Measurements from ENCODE around the gene BEND5.

The BEND5 gene, protein sequence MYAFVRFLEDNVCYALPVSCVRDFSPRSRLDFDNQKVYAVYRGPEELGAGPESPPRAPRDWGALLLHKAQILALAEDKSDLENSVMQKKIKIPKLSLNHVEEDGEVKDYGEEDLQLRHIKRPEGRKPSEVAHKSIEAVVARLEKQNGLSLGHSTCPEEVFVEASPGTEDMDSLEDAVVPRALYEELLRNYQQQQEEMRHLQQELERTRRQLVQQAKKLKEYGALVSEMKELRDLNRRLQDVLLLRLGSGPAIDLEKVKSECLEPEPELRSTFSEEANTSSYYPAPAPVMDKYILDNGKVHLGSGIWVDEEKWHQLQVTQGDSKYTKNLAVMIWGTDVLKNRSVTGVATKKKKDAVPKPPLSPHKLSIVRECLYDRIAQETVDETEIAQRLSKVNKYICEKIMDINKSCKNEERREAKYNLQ

DNA sequence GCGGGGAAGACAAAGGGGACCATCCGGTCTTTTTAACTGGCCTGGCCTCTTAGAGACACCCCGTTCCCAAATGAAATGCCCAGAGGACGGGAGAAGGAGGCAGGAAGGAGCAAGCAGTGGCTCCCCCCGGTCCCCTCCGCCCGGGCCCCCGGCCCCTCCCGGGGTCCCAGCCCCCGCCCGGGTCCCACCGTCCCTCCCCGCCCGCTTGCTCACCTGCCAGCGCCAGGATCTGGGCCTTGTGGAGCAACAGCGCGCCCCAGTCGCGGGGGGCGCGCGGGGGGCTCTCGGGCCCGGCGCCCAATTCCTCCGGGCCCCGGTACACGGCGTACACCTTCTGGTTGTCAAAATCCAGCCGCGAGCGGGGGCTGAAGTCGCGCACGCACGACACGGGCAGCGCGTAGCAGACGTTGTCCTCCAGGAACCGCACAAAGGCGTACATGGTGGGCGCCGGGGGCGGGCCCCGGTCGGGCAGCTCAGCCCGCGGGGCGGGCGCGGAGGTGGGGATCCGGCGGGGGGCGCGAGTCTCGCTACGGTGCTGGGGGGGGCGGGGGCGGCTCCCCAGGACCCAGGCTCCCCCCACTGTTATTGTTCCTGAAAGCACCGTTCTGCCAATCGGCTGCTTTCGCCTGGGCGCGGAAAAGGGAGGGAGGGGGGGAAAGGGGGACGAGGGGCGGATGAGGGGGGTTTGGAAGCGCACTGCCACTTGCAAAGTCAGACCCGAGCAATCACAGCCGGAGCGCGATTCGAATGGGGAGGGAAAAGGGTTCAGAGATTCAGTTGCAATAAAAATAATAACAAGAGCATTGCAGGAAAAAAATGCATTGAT lies at the start of gene BEND5:
Gene BEND5 (minus strand): TSS at position 499 of the 826 bp plus-strand sequence. CDS start 60 bp downstream, at position 439.
- DNase-seq = peak; percentile 78

DNA sequence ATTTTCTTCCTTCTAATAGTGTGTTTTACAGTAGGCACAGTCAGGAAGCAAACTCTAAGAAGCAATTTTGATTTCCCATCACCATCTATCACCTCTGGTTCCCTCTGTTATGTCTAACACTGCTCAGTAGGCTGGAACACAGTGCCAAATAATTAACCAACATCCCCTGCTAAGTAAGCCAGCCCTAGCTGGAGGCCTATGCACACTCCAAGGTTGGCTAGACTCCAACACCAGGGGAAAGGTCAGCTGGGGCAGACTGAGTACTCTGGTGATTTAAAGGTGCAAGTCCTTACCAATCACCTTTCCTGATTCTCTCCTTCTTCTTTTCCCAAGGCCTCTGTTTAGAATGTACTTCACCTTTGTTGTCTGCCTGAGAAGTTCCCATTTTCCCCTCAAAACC lies 46.5 kb upstream of the BEND5 start:
- no peak for DNase-seq

DNA sequence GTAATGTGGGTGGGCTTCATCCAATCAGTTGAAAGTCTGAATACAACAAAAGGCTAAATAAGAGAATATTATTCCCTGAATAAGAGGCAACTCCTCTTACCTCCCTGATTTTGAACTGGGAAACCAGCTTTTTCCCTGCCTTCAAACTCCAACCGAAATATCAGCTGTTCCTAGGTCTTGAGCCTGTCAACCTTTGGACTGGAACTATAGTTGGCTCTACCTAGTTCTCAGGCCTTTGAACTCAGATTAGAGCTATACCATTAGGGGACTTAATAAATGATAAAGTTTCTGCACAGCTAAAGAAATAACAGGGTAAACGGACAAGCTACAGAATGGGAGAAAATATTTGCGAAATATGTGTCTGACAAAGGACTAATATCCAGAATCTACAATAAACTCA lies 43.8 kb upstream of the BEND5 start:
- DNase-seq = no peak

DNA sequence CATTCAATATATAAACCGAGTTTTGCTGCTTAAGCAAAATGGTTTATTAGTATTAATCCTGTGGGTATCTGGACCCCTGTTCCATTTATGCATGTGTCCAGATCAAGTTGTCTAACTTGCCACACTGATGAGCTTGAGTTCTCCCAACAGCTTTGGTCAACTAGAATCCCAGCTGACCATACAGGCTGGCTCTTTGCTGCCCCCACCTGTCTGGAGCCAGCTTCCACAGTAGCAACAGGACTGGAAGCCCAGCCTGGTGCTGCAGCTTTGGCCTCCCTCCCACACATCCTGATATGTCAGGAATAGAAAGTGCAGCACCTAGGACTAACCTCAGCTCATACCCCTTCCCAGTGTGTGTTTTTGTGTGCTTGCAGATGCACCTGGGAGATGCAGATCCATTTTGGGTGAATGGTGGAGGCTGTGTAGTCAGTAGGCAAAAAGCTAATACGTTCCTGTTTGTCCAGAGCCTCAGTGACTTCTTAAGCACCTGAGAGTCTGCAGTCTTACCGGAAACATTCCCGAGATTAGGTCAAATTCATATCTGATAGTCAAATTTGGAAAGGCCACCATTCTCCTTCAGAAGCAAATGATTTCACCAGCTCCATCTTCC lies 40.9 kb upstream of the BEND5 start:
- DNase-seq = peak; percentile 44

DNA sequence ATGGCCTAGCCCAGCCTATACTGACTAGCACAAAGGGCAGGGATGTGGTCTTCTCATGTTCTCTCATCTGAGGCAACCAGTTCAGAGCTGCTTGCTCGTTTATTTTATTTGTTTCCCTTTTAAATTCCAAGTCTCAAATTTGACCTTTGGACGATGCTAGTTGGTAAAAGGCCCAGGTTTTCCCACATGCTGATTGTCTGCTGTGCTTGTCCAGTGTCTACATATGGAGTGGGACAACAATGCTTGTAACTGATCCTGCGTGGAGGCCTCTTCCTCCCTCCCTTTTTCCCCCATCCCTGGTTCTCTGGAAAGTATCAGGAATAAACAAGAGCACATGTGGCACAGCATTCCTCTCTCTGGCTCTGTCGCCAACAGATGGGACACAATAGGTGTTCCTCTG lies 34.0 kb upstream of the BEND5 start:
- no peak for DNase-seq

DNA sequence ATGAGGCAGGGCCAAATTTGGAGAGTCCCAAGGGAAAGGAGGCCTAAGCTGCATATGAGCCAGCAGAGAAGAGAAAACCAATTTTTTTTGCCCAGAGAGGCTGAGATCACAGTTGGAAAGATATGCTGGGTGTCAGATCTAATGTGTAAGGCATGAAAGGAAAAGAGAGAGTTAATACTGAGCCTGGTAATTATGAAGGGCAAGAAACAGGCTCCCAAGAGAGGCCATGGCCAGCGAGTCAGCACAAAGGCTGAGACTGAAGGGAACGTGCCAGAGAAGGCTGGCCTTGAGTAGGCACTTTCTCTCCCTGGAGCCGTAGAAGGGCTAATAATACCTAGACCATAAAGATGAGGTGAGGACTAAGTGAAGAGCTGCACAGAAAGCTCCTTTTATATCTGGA lies 31.8 kb upstream of the BEND5 start:
- no peak for DNase-seq

DNA sequence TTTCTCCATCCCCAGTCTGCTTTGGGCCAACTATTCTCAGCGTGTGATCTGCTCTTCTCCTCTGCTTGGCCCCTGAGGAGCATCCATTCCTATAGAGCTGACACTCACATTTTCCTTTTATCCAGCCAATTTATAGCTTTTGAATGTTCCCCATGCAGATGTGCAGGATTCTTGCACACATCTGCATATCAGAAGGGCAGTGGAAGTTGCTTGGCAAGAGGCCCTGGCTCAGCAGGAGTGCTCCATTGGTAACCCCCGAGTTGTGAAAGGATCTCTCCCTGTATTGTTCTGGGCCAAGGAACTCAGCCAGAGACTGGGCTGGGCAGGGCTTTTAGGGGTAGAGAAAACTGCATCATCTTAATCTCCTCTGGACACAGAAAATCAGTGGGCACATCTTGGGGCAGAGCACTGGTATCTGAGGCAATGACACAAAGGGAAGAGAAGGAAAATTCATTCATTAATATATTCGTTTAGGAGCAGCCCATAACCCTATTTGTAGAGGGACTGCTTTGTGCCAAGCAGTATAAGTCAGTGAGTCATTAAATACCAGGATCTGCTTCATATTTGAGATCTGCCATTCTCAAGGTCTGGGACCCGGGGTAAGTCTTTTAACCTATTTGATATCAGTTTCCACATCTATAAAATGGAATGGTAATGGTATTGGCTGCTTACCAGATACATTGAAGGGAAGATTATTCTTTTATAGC lies 31.0 kb upstream of the BEND5 start:
- DNase-seq = no peak

DNA sequence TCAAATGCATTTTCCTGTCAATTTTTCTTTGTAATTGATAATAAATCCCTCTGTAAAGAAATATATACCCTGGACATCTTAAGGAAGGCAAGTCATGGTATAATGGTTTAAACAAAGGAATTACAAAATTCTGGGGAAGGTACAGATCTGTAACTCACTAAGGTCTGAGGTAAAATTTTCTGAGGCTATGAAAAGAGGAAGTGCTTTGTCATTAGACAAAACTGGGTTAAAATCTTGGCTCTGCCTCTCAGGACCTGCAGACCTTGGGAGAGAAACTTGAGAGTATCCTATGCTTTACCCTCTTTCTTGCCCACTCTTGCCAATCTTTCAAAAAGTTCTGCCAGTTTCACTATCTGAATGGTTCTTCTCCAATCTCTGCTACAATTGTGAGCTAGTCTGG lies 26.8 kb upstream of the BEND5 start:
- no peak for DNase-seq

DNA sequence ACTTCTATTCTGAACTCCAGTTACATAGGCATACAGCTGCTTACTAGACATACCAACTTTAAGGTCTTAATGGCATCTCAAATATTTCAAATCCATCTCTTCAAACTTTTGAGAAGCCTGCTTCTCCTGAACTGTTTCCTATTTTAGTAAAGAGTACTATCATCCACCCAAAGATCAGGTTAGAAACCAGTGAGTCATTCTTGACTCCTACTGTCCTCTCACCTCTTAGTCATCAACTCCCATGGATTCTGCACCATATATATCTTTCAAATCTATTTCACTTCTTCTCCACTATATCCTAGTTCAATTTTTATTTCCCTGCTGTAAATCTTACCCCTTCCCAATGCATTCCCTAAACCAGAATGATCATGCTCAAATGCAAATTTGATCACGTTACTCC lies 18.1 kb upstream of the BEND5 start:
- peak; percentile 23 for DNase-seq

DNA sequence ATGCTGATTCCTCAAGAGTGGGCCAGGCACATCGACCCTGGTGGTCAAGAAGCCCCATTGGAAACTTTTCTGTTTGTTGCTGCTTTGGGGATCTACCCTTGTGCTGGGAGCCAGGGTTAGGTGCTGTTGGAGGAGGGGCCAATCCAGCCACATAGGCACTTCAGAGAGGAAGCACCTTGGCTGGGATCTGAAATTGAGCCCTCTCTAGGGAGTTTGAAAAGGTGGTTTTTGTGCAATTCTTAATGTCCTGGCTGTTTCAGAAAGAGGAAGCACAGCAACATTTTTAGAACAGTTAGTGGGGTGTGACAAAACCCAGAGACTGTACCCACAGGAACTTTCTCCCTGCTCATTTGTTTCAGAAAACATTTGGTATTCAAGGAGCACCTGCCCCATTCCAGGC lies 17.2 kb upstream of the BEND5 start:
- DNase-seq = no peak

DNA sequence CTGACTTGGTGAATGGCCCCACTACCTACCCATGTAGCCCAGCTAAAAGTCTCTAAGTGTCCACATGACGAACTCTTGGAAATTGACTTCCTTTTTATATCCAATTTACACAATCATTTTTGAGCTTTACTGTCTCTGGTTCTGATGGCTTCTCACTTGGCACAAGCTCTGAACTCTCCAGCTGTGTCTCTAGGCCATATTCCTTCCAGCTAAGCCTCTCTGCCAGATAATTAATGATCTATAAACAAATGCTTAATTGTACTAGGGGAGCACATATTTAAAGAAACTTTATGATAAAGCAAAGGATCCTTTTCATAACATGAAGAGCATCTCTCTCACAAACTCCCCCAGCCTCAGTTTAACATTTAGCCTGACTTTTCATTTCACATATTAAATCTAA lies 16.3 kb upstream of the BEND5 start:
- DNase-seq = no peak

DNA sequence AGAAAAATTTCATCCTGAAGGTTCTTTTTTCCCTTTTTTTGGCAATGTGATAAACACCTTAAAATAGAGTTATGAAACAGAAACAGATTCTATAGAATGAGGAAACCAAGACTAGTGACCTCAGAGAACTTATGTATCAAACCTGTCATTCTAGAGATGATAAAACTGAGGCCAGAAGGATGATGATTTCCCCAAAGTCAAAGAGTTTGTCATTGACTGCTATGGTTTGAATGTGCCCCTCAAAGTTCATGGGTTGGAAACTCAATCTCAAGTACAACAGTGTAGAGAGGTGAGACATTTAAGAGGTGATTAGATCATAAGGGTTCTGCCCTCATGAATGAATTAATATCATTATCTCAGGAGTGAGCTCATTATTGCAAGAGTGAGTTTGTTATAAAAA lies 13.7 kb upstream of the BEND5 start:
- no peak for DNase-seq

DNA sequence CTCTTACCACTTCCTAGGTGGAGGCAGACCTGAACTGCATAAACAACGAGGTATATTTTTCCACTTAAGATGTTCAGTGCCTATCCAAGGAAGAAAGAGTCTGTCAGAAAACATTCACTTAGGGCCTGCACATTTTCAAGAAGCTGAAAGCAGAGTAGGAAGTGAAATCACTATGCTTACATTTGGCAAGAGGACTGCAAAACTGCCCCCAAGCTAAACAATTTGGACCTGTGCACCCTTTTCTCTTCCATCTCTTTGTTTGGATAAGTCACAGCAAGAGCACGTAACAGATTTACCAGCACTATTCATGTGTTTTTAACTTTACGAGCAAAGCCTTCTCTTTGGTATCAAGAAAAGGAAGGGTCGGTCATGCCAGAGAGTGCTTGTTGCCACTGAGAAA lies 13.2 kb upstream of the BEND5 start:
- DNase-seq = no peak

DNA sequence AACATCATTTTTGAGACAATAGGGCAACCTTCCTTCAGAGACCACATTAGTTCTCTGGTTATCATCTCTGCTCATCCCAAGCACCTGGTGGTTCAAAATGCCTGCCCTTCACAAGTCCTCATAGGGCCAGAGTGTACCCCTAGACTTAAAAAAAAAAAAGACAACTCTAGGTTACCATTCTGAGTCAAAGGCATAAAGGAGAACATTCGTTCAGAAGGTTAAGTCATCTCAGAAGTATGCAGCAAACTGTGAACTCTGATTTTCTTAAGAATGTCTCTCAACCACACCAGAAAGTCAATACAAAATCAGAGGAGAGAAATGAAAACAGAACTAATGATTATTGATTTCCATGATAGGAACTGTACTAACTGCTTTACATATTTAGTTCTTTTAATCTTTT lies 9.2 kb upstream of the BEND5 start:
- no peak for DNase-seq

DNA sequence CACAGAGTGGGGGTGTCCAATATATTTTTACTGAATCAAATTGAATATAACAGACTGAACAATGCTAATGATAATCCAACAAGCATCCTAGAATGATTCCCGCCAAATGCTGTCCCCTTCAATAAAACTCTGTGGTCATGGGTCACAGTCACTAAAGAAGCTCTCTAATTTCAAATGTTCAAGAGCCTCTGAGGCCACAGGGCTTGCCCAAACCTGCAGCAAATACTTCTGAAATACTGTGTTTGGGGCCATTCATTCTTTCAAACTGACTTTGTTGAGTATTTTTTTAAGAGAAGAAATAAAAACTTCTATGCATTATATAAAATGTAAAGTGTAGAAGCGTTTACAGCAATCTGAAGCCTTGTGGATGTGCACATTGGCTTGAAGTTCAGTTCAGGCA lies 7.6 kb upstream of the BEND5 start:
- DNase-seq = no peak

DNA sequence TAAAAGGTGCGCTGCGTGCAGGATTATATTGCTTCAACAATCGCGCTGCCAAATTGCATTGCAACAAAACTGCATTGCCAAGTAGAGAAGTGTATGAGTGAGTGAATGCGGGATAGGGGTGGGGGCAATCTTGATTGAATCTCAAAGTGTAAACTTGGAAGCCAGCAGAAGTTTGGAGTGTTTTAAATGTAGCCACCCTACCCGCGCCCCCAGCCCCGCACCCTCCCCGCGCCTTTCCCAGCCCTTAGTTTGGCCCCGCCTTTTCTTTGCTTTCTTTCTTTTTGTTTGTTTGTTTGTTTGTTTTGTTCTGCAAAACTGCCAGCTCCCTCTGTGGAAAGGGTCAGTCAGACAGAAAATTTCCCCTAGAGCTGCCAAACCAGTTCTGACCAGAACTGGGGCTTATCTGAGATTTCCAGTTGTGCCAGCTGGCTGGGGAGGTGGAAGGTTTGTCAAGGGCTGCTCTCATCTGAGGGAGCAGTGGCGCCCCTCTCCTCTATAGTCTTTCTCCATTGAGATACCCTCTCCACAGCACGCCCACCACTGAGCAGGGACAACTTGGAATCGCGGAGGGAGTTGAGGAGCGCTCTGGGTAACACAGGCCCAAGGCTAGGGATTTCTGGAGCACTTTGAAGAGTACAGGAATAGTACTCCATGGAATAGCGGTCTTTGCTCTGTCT lies 666 bp upstream of the BEND5 start:
- DNase-seq = no peak

DNA sequence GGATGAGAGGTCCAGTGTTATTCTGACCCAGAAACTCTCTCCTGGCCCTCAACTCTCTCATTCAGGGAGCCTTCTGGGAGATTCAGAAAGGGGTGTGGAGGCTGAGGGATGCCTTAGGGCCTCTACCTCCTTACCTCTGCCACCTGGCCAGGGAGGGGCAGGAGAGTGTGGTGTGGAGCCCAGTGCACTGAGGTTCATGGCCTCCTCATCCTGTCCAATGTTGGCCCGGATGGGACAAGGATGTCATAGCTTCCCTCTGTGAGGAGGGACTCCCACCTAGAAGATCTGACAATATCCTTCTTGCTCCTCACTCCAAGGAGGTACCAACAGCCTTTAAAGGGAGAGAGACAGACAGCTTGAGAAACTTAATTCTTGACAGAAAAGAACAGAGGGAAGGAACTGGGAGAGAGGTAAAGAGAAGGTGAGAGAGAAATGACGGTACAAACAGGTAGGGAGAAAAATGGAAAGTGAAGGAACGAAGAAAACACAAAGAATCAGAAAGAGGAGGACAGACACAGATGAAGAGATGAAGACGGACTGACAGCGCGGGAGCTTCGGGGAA lies 779 bp downstream of the BEND5 start:
- DNase-seq = no peak

DNA sequence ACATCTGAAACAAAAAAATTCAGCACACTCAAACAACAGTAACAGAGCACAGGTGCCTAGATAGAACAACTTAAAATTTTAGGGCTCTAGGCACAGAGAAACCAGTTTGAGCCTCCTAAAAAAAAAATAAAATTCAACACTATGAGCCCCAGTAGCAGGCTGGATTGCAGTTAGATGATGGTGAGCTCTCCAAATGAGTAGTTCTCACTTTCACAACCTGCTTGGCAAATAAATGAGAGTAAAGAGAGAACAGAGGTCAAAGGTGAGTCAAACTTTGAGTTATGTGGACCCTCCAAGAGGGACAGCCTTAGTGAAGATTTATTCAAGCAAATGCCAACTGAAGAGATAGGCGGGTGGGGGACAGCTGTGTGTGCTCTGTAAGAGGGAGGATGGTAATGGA lies 3.6 kb downstream of the BEND5 start:
- no peak for DNase-seq

DNA sequence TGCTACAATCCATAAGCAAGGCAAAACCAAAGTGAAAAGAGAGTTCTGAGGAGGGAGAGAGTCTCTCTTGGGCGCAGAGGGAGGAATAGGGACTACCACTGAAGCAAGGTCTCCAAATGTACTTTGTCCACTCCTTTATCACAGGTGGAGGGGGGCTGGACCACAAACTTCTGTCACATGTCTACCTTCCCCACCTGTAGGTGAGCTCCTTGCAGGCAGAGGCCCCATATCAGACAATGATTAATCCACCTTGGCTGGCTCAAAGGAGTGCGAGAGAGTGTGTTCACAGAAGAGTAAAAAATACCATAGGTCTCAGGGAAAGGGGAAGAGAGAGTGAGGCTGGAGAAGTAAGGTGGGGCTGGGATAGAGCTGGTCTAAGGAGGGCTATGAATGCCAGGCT lies 4.5 kb downstream of the BEND5 start:
- DNase-seq = no peak

DNA sequence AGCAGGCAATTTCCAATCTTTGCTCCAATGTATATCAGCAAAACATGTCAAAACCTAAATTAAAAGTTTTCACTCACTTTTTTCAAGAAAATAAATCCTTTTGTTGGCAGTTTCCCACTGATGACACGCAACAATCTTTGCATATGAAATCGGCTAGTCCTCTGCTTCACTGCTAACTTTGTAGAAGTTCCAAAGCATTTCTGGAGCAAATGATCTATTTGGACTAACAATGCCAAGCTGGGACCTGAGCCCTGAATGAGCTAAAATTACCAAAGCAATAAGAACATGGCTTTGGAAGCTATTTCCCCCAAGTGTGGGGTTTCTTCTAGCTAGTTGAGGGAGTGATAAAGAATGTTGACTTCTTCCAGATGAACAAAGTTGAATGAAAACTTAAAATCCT lies 5.1 kb downstream of the BEND5 start:
- no peak for DNase-seq

DNA sequence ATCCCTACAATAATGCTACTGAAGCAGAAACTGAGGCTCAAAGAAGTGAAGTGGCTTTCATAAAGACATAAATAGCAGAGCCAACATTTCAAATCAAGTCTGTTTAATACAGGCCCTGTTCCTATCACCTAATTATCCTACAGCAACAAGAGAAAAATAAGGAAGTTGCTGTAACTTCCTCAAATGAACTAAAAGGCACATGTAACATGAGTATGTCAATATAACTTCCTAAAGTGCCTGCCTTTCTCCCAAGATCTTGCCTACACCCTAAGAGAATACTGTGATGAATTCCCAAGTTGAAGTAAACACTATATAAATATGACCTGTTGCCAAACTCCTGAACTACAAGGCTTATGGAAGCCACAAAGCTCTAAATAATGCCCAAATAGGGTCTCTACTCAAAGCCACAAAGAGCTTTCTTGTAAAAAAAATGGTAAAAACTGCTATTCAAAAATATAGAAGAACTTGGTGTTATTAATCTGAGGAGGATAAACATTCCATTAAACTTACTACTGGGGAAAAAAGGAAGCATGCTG lies 8.6 kb downstream of the BEND5 start:
- peak; percentile 57 for DNase-seq

DNA sequence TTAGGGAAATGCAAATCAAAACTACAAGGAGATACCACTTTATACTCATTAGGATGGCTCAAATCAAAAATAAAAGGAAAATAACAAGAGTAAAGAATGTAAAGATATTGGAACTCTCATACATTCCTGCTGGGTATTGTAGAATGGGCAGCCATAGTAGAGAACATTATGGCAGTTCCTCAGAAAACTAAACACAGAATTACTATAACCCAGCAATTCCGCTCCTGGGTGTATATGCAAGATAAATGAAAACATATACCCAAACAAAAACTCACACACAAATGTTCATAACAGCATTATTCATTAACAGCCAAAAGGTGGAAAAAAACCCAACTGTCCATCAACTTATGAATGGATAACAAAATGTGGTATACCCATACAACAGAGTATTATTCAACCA lies 11.4 kb downstream of the BEND5 start:
- DNase-seq = no peak

All from fibroblast of skin of right quadriceps (primary cell).